ENCODE data around the gene ANO2.

GRCh38 chr12:5964913-5965900 lies 20.1 kb upstream of the ANO2 start:
- TF ChIP-seq, protein P1, sequence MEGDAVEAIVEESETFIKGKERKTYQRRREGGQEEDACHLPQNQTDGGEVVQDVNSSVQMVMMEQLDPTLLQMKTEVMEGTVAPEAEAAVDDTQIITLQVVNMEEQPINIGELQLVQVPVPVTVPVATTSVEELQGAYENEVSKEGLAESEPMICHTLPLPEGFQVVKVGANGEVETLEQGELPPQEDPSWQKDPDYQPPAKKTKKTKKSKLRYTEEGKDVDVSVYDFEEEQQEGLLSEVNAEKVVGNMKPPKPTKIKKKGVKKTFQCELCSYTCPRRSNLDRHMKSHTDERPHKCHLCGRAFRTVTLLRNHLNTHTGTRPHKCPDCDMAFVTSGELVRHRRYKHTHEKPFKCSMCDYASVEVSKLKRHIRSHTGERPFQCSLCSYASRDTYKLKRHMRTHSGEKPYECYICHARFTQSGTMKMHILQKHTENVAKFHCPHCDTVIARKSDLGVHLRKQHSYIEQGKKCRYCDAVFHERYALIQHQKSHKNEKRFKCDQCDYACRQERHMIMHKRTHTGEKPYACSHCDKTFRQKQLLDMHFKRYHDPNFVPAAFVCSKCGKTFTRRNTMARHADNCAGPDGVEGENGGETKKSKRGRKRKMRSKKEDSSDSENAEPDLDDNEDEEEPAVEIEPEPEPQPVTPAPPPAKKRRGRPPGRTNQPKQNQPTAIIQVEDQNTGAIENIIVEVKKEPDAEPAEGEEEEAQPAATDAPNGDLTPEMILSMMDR (IDR thresholded peaks at IDR 0.05): no peak
- TF ChIP-seq POLR2A (IDR thresholded peaks at IDR 0.05): no peak

Measured in uterus (tissue), 2 donors.